DMS53 treated with DMSO at 0.1 percent for 48 hours (cell line): ENCODE data around the gene CDH23.
A peak's percentile ranks its signal among the peaks of the same experiment; 100 is the strongest.

Source experiments
- DNase-seq: peaks from one replicate; lab custom pipeline; 2025; ENCODE audit not compliant: unreplicated experiment; lab: John Stamatoyannopoulos, UW

Gene CDH23

DNA sequence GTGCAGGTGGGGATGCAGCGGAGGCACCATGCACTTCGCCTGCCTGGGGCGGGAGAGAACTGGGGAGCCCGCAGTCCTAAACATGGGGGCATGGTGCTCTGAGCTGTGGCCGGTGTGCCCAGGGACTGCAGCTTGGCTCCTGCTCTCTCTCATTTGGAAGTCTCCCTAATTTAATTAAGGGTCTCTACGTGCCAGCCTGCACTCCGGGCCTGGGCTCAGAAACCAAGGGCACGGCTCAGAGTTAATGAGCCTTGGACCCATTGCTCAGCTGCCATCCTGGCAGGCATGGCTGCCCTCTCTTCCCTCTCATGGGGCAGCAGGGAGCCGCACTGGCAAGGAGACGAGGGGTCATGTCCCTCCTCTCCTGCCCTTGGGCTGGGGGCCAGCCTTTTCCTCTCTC lies 115.6 kb downstream of the CDH23 start:
- DNase-seq = no peak

DNA sequence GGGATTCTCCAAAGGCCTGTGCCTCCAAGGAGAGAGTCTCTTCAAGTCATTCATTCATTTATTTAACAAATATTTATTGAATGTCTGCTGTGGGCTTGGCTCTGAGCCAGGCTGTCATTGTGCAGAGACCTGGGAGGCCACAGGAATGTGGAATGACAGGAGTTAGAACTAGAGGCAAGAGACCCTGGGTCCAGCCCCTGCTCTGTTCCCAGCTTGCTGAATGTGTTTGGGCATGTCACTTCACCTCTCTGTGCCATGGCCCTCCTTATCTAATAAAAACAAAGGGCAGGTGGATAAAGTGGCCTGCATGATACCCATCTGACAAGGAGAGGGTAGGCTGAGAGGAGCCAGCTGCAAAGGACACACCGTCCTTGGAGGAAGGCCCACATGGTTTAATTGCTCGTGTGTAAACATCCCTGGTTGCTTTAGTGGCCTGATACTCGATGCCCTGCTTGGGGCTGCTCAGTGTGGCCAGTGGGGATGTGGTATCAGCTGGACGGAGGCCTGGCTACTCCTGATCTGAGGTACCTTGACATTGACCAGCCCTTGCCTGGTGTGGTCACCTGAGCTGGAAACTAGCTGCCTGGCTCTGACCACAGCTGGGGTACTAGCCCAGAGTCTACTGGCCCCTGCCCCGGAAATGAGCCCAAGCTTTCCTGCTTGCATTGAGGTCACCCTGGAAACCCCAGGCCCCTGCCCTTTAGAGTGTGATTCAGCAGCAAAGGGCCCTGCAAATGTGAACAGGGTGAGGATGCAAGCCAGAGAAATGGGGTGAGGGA lies 116.2 kb downstream of the CDH23 start:
- DNase-seq = peak; percentile 32

DNA sequence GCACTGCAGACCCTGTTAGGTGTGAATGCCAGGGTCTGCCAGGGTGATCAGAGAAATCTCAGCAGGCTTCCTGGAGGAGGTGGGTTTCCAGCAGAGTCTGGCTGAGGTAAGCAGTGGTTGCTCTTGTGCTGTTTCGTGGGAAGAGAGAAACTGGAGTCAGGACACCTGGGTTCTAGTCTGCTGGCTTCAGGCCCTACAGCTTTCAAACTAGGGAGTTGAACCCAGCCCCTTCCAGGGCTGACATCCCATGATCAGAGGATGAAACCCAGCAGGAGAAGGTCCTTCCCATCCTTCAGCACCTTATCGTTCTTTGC lies 116.8 kb downstream of the CDH23 start:
- DNase-seq = no peak

DNA sequence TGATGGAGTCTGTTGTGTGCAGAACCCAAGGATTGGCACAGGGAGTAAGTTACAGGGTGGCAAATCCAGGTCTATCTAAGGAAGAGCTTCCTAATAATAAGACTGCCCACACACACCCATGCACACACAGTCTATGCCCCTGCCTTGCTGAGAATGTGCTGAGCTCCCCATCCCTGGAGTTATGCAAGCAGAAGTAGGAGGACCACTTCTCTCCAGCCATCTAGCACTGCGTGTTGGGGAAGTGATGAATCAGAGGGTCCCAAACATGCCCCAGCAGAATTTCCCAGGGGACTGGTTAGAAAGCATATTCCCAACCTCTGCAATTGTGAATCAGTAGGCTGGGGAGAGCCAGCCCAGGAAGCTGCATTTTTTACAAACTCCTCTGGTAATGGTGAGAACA lies 117.2 kb downstream of the CDH23 start:
- no peak for DNase-seq

DNA sequence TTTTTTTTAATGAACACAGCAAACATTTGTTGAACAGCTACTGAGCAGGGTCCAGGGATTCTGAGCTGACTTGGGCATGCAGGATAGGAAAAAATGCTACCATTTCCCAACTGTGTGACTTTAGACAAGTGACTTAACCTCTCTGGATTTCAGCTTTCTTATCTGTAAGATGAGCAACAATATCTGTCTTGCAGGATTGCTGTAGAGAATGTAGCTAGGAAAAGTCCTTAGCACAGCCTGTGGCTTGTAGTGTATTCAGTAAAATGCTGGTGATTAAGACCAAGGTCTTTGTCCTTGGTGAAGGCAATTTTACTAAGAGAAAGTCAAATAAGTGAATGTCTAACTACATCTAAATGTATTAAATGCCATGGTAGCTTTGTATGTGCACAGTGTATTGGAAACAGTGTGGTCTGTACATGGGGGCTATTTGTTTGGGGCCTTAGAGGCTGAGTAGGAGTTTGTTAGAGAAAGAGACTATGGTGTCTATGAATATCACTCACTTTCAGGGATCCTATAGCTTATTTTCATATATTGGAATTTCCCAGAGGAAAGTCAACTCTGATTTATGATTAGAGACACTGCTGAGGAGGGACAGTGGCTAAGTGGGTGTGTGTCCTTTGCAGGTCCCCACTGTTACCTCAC lies 118.9 kb downstream of the CDH23 start:
- DNase-seq = no peak

DNA sequence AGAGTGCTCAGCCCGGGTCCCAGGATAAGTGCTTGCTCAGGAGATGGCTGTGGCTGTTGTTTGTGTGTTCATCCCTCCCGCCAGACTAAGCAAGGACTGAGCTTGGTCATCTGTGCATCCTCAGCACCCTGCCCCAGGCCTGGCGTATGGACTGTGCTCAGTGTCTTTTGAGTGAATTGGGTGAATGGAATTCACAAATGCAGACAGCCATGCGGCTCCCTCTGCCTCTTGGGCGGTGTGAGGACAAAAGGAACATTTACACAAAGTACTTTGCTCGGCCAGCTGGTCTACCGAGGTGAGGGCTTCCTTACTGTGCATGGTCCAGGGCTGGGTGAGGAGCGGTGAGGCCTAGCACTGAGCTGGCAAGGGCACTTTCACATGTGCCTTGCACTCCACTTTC lies 120.2 kb downstream of the CDH23 start:
- no peak for DNase-seq

DNA sequence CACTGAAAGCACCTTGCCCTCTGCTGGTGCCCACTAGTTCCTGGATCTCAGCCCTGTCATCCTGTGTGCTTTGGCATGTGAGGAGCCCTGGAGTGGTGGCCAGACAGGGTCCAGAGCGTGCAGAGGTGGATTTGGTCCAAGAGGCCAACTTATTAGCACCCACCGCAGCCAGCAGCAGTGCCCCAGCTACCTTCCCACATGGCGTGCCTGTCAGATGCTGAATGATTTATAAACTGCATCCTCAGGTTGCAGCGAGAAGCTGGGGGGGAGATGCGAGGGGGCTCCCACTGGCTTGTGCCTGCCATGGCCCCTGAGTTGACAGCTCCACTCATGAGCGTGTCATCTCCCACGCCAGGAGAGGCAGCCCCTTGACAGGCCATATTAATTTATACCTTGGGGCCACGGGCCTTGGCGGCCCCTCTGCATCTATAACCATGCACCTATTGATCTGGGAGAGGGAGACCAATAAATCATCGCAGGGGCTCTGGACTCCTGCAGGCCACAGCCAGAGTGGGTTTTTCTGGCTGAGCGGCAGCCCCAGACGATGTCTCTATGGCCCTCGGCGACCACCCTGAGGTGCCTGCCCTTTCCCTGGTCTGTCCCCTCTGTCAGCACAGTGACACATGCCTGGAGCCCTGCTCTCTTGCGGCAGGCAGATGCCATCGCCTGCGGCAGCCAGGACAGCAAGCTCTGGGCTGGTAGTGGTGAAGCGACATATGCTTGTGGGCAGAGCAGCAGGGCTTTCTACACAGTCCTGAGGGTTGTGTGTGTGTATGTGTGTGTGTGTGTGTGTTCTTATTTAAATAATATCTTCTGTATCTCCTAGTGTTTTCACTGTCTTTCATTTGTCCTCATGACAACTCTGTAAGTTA lies 120.8 kb downstream of the CDH23 start:
- no peak for DNase-seq

DNA sequence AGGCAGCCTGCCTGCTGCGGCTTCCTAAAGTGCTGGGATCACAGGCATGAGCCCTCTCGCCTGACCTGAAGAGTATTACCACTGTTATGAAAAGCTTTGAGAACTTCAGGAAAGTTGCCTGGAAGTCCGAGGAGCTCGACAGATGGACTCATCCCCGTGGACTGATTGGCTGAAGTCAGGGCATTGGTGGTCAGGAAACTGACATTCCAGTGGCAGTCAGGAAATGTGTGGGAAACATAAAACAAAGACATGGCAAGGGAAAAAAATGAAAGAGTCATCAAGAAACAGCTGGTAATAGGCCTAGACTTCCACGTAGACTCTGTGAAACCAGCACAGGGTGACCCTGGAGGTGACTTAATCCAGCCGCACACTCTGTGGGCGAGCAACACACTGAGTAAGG lies 123.3 kb downstream of the CDH23 start:
- DNase-seq = no peak

DNA sequence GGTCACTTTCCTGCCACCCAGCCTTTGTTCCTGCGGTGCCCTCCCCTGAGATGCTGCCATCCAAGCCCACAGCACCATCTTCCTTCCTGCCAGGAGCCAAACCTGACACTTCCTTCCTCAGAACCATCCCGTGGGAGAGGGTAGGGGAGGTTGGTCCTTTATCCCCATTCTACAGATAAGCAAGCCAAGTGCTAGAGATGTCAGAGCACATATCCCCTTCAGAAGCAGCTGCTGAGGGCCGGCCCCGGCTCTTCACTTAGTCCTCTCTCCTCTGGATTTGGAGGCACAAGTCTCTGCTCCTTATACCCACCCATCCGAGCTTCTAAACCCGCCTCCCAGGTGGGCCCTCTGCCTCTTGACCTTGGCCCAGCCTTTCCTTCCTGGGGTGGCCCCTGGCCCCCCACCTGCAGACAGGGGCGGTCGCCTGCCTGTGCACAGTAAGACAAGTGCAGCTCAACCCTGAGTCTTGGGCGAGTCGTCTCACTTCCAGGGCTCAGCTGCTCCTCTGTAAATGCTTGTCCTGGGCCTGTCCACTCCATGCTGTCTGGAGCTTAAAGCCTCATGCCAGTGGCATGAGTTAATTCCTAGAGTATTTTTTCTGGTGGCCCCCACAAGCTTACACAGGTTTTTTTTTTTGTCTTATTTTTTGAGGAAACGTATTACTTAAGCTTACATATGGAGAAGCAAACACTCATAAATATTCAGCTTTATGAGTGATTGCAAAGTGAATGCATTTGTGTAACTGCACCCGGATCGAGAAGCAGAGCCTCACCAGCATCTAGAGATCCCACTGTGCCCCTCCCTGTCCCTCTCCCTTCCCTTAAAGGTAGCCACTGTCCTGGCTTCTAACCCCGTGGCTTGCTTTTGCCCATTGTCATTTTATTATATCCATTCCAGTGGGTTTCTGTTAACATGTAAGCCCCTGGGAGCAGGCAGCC lies 125.1 kb downstream of the CDH23 start:
- DNase-seq = no peak

DNA sequence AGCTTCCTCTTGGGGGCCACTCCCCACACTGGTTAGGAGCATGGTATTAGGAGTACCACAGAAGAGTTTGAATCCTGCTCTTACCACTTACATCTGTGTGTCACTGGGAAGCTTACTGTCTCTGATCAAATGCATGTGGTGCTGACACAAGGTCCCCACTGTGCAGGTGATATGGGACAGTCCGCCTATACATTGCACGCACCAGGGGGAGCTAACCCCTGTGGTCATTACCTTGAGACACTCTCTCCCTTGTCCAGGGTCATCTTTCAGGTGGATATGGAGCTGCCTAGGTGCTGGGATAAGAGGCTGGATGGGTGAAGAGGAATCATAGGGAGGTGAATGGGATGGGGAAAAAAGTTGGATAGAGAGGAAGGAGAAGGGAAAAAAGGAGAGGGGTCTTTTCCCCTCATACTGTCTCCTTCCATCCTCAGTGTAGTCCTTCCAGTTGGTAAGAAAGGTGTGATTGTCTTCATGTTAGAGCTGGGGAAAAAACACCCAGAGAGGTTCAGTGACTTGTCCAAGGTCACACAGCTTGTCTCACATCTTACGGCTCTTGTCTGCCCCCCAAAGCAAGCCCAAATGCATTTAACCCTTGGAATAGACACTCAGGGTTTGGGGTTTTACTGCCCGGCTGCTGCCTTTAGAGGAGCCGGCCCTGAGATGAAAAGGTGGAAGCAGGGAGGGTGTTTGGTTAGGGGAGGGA lies 125.9 kb downstream of the CDH23 start:
- DNase-seq = no peak

DNA sequence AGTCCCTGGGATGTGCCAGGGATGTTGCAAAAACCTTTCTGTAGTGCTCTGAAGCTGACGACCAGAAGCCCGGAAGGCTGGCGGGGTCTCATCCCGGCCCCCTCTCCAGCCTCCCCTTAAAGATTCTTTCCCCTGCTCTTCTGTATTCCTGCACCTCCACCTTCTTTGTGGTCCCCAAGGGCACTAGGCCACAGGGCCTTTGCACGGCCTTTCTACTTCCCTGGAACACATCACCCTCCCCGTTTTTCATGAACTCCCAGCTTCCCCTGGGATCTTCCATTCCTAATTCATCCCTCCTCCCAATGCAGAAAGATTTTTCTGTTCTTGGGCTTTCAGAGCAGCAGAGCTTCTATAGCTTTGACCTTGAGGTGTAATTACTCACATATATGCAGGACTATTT lies 127.0 kb downstream of the CDH23 start:
- DNase-seq = no peak

DNA sequence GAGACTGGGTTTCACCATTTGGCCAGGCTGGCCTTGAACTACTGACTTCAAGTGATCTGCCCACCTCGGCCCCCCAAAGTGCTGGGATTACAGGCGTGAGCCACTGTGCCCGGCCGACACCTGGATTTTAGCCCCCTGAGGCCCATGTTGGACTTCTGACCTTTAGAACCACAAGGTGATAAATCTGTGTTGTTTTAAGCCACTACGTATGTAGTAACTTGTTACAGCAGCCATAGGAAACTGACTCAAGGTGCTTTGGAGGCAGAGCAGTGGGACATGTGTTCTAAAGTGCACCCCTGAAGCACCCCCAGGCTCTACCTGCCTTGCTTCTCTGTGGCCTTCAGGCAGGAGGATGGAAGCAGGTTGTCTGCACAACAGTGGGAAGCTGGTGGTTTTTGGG lies 128.4 kb downstream of the CDH23 start:
- DNase-seq = no peak

DNA sequence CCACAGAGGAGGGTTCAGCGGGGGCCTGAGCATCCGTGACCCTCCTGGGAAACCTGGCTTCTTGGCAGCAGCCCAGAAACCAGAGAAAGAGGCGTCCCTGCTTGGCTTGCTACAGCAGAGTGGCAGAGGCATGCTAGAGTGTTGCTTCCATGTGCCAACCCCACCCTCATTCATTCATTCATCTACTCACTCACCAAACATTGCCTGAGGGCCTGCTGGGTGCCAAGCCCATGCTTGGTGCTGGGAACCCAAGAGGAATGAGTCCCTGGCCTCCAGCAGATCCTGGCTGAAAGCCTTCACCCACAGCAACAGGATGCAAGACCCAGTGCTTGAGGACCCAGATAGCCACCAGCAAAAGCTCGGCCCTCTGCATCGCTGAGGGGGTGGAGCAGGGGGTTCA lies 129.0 kb downstream of the CDH23 start:
- no peak for DNase-seq

DNA sequence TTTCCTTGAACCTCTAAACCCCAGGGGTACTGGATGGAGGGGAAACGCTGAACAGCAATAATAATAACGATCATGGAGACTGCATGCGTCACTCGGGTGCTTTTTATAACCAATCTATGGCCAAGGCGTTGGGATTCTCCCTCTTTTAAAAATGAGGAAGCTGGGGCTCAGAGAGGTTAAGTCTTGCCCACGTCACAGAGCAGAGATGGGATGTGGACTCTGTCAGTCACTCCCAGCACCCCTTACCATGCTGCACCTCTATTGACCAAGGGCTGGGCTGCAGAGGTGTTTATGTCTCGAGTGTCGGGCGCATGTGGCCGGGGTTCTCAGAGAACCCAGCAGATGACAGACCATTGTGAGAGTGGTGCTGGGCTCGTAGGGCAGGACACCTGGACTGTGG lies 129.9 kb downstream of the CDH23 start:
- DNase-seq = no peak

DNA sequence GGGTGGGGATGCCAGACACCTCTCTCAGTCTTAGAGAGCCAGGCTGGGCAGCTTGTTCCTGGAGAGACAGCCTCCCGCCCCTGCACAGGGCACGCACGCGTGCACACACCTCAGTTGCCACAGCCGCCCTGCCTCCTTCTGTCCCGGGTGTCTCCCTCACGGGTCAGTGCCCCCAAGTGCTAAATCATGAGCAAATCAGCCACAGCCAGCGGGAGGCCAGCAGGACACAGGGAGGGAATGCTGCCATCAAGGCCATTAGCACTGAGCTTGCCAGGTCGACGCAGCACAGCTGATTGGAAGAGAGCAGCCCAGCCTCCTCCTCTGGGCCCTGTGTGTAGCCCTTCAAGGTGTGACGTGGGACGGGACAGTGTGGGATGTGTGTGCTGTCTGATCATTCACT lies 130.4 kb downstream of the CDH23 start:
- no peak for DNase-seq

DNA sequence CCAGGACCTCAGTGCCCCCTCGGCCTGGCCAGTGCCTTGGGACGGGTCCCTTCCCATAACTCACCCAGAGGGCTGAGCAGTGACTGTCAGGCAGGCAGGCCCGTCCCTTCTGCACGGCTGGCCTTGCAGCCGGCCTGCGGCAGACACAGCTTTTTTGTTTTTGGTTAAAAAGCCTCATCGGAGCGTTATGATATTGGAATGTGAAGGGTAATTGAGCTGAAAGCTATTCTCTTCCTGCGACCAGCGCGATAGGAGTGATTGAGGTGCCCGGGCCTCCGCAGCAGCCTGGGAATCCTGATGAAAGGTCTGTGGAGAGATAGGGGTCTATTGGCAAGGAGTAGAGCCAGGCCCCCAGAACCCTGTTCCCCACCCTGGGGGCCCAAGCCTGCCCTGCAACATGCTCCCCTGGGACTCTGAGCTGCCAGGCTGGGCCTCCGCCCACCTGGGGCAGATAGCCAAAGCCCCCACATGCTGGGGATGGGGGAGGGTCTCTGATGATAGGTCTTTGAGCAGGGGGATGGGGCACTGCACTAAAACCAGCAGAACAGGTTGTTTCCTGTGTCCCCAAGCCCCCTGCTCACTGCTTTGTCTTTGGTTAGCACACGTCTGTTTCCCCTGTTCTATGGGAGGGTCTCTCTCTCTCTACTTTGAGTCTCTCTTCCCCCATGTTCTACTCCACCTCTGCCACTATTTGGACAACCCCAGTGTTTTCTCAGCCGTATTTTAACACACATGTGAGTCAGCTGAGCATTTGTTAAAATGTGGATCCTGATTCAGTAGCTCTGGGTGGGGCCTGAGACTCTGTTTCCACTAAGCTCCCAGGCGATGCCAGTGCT lies 131.9 kb downstream of the CDH23 start:
- DNase-seq = no peak

DNA sequence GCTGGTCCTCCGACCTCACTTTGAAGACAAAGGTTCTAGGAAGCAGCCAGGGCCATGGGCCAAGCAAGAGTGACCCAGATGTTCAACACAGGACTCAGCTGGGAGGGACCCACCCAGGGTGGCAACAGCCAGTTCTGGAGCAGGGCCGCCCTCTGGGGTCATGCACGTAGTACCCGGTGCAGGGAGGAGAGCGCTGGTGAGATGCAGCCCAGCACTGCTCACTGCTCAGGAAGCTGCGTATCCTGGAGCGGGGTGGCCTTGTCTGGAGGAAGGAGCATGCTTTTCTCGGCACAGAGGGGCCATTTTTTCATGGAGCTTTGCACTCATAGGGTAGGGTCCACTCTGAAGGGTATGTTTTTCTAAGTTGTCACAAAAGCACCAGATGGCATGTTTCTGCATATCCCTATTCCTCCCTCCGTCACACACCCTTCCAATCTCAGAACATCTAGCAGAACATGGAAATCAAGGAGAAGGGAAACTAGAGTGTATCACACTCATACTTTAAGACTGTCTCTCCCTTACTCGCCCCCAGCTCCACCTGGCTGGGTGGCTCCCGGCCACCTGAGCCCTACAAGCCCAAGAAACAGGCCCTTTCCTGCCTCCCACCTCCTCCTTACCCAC lies 132.6 kb downstream of the CDH23 start:
- no peak for DNase-seq

DNA sequence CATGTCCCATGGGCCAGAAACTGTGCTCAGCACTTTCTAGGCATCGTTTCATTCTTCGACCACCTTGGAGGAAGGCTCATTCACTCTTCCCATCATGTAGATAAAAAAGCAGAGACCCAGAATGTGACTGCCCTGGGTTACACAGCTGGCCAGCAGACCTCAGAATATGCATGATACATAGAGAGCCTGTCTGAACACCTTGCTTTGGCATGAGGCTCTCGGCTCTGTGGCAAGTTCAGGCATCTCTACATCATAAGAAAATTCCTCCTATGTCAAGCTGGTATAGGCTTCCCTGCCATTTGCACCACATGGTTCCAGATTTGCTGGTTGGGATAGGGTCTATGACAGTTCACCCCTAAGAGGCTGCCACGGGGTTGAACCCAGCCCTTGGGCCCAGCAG lies 134.1 kb downstream of the CDH23 start:
- DNase-seq = no peak
